ENCODE results near the gene RBM22.

The RBM22 gene

DNA sequence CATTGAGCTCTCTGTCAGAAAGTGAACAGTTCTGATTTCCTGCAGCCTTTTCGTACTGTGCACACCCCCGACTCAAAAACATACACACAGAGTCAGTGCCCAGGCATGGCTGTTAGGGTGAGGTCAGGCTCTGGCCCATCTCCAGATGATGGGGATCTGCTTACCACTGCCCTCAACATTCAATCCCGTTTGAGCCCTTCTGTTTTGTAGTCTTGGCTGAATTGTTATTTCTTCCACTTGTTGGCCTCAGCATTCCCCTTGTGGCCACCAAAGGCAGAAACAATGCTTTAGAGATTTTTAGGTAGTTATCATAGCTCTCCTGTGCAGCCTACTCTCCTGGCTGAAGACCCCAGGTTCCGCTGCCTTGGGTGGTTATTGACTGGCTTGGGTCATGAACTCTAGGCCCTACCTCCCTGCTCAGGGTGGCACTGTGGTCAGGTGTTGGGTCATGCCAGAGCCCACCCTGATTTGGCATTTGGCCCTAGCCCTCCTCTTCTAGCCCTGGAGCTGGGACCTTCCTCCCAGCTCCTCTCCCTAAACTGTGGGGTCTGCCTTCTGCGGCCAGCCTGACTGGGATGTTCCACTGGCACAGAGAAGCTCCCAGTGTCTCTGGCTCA lies 47.6 kb downstream of the RBM22 start:
- TF ChIP-seq CEBPB (IDR thresholded peaks at IDR 0.05): no peak
- peak; percentile 18; the same call in 1 of the 2 replicates for TF ChIP-seq RAD21 (IDR thresholded peaks at IDR 0.05; ENCODE audit: low read depth)
- no peak for TF ChIP-seq ZBTB7A (IDR thresholded peaks at IDR 0.05; ENCODE audit: low read depth)
- TF ChIP-seq, protein P1, sequence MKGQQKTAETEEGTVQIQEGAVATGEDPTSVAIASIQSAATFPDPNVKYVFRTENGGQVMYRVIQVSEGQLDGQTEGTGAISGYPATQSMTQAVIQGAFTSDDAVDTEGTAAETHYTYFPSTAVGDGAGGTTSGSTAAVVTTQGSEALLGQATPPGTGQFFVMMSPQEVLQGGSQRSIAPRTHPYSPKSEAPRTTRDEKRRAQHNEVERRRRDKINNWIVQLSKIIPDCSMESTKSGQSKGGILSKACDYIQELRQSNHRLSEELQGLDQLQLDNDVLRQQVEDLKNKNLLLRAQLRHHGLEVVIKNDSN (IDR thresholded peaks at IDR 0.05): no peak
- TF ChIP-seq EGR1 (IDR thresholded peaks at IDR 0.05): no peak
- TF ChIP-seq TAF1 (IDR thresholded peaks at IDR 0.05; ENCODE audit: low read depth): no peak
- TF ChIP-seq YY1 (IDR thresholded peaks at IDR 0.05; ENCODE audit: low read depth): no peak

GRCh38 chr5:150651924-150652671 lies 48.8 kb downstream of the RBM22 start:
- no peak for TF ChIP-seq TCF12 (IDR thresholded peaks at IDR 0.05; ENCODE audit: low read depth)
- TF ChIP-seq, protein P2, sequence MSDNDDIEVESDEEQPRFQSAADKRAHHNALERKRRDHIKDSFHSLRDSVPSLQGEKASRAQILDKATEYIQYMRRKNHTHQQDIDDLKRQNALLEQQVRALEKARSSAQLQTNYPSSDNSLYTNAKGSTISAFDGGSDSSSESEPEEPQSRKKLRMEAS (IDR thresholded peaks at IDR 0.05): no peak
- TF ChIP-seq NFIC (IDR thresholded peaks at IDR 0.05): no peak
- no peak for TF ChIP-seq TAF1 (IDR thresholded peaks at IDR 0.05; ENCODE audit: low read depth)

DNA sequence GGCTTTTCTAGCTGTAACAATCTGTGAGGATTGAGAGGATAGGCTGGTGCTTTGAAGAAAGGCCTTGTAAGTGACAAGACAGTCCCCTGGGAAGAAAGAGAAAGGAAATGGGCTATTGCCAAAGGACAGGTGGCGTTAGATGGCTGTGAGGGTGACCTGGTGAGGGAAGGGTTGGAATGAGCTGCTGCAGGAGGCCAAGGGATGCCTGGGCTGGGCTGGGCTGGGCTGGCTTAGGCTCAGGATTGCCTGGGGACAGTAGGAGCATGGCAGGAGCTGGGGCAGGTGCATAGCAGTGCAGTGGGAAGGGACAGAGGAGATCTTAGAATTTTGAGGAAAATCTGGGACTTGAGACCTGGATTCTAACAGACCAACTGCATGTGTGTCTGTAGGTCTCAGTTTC lies 49.5 kb downstream of the RBM22 start:
- TF ChIP-seq NFIC (IDR thresholded peaks at IDR 0.05) (no peak), ZBTB7A (IDR thresholded peaks at IDR 0.05; ENCODE audit: low read depth) (no peak), CEBPB (IDR thresholded peaks at IDR 0.05) (no peak), YY1 (IDR thresholded peaks at IDR 0.05; ENCODE audit: low read depth) (no peak), EP300 (IDR thresholded peaks at IDR 0.05; ENCODE audit: borderline replicate concordance) (no peak), RAD21 (IDR thresholded peaks at IDR 0.05; ENCODE audit: low read depth) (no peak), FOXM1 (IDR thresholded peaks at IDR 0.05; ENCODE audit: borderline replicate concordance, low read depth) (no peak), TCF12 (IDR thresholded peaks at IDR 0.05; ENCODE audit: low read depth) (no peak), REST (IDR thresholded peaks at IDR 0.05; ENCODE audit: low read depth) (no peak), TEAD4 (IDR thresholded peaks at IDR 0.05) (no peak), EGR1 (IDR thresholded peaks at IDR 0.05) (no peak), TAF1 (IDR thresholded peaks at IDR 0.05; ENCODE audit: low read depth) (no peak), CREB1 (IDR thresholded peaks at IDR 0.05; ENCODE audit: low read depth) (no peak)
- TF ChIP-seq, protein P2 (IDR thresholded peaks at IDR 0.05): no peak
- TF ChIP-seq, protein P1 (IDR thresholded peaks at IDR 0.05): no peak

DNA sequence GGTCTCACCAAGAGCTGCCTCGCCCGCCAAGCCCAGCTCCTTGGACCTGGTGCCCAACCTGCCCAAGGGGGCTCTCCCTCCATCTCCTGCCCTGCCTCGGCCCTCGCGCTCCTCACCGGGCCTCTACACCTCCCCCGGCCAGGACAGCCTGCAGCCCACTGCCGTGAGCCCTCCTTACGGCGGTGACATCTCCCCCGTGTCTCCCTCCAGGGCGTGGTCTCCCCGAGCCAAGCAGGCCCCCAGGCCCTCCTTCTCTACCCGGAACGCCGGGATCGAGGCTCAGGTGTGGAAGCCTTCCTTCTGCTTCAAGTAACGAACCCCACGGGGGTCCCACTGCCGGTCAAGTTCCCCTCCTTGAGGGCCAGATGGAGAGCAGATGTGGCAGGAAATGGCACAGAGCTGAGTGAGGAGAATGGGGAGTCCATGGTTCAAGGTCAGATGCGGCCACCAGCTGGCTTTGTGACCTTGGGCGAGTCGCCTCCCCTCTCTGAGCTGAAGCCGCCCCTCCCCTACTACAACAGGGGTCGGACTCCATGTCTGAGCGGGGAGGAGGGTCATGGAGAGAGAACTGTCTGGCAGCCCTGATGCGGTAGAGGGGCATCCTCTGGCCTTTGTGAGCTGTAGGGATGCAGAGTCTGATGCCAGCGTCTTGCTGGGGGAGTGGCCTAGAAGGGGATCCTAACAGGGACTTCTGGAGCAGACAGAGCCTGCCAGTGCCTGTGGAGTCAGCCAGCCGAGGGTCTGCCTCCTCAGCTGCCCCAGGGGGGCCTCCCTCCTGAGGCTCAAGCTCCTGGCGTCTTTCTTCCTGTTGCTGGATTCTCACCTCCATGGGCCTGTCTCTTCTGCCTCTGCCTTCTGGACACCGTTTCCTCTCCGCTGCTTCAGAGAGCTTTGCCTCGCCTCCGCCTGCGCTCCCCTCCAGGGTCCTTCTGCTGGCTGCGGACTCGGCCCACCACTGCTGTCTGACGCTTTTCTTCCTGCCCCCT lies 50.5 kb downstream of the RBM22 start:
- TF ChIP-seq CREB1 (IDR thresholded peaks at IDR 0.05; ENCODE audit: low read depth) (no peak), REST (IDR thresholded peaks at IDR 0.05; ENCODE audit: low read depth) (no peak), TEAD4 (IDR thresholded peaks at IDR 0.05) (no peak), FOXM1 (IDR thresholded peaks at IDR 0.05; ENCODE audit: borderline replicate concordance, low read depth) (no peak), ZBTB7A (IDR thresholded peaks at IDR 0.05; ENCODE audit: low read depth) (no peak), TCF12 (IDR thresholded peaks at IDR 0.05; ENCODE audit: low read depth) (no peak), RAD21 (IDR thresholded peaks at IDR 0.05; ENCODE audit: low read depth) (no peak), CEBPB (IDR thresholded peaks at IDR 0.05) (no peak), NFIC (IDR thresholded peaks at IDR 0.05) (no peak), TAF1 (IDR thresholded peaks at IDR 0.05; ENCODE audit: low read depth) (no peak), EGR1 (IDR thresholded peaks at IDR 0.05) (no peak), EP300 (IDR thresholded peaks at IDR 0.05; ENCODE audit: borderline replicate concordance) (no peak), YY1 (IDR thresholded peaks at IDR 0.05; ENCODE audit: low read depth) (no peak)
- TF ChIP-seq, protein P2 (IDR thresholded peaks at IDR 0.05): no peak
- TF ChIP-seq, protein P1 (IDR thresholded peaks at IDR 0.05): no peak
